Activated T-helper 2 cell treated with anti-CD3 and anti-CD28 coated beads, Interferon-gamma antibody, Interleukin-2, Interleukin-4, amounts not matched to agents 10 μg/mL and 5 μg/mL and 100 μg/mL, durations not matched to agents 14 hours and 24 hours and 36 hours (primary cell): ENCODE measurements around the gene ATRNL1. TPM values are rescaled to one million over a fixed set of nuclear protein-coding genes. Genes with fewer than 3 reads are reported as not detected.

Experiments
- DNase-seq: peaks from one replicate; pipeline ENCODE4 v3.0.0; 2021; ENCODE audit warnings: low spot score
- H3K27ac Mint-ChIP-seq: one replicate; pipeline ENCODE4 v1.8.0; 2021; ENCODE audit warnings: mixed read lengths
- H3K27me3 Mint-ChIP-seq: one replicate; pipeline ENCODE4 v1.8.0; 2021; ENCODE audit warnings: low read depth, mixed read lengths
- H3K36me3 Mint-ChIP-seq: one replicate; pipeline ENCODE4 v1.8.0; 2021; ENCODE audit warnings: low read depth, mixed read lengths
- H3K4me1 Mint-ChIP-seq: one replicate; pipeline ENCODE4 v1.8.0; 2021; ENCODE audit warnings: low read depth, mixed read lengths
- H3K4me3 Mint-ChIP-seq: one replicate; pipeline ENCODE4 v1.8.0; 2021; ENCODE audit warnings: low read depth, mild to moderate bottlenecking, moderate library complexity, mixed read lengths
- H3K9me3 Mint-ChIP-seq: one replicate; pipeline ENCODE4 v1.8.0; 2021; ENCODE audit warnings: mixed read lengths
- intact Hi-C: fragments of 100-400 bp; cut with micrococcal nuclease; formaldehyde crosslinking; loops from one replicate; pipeline ENCODE4 v1.15.1; 2023
- total RNA-seq: library from RNA; stranded (reverse); gene quantifications from 2 replicates; pipeline ENCODE4 v1.2.3, GENCODE V29; 2022

The ATRNL1 gene
- total RNA-seq, 1 donor from 2014 or later = 0.50 TPM

- DNase-seq = no peak
- no peak overlapping the region for H3K27ac Mint-ChIP-seq
- no peak overlapping the region for H3K4me3 Mint-ChIP-seq
- intact Hi-C loops = no loop called here
- H3K36me3 Mint-ChIP-seq = no peaks in the 10 kb centered on the region
- no peaks in the 10 kb centered on the region for H3K27me3 Mint-ChIP-seq
- no peaks in the 10 kb centered on the region for H3K4me1 Mint-ChIP-seq
- no peaks in the 10 kb centered on the region for H3K9me3 Mint-ChIP-seq
These were observed 844.0 kb downstream of the ATRNL1 start for GRCh38 chr10:115936926-115937767.

GRCh38 chr10:115937768-115938056, 844.5 kb downstream of the ATRNL1 start:
- intact Hi-C loops = no loop called here
- H3K9me3 Mint-ChIP-seq = no peaks in the 10 kb centered on the region
- no peak for DNase-seq
- H3K27me3 Mint-ChIP-seq = no peaks in the 10 kb centered on the region
- no peak overlapping the region for H3K27ac Mint-ChIP-seq
- H3K4me1 Mint-ChIP-seq = no peaks in the 10 kb centered on the region
- no peaks in the 10 kb centered on the region for H3K36me3 Mint-ChIP-seq
- no peak overlapping the region for H3K4me3 Mint-ChIP-seq

GRCh38 chr10:115939101-115939854, 846.1 kb downstream of the ATRNL1 start:
- H3K27me3 Mint-ChIP-seq = no peaks in the 10 kb centered on the region
- H3K4me1 Mint-ChIP-seq = no peaks in the 10 kb centered on the region
- H3K27ac Mint-ChIP-seq = no peak overlapping the region
- no peak for DNase-seq
- H3K4me3 Mint-ChIP-seq = no peak overlapping the region
- intact Hi-C loops = no loop called here
- no peaks in the 10 kb centered on the region for H3K9me3 Mint-ChIP-seq
- no peaks in the 10 kb centered on the region for H3K36me3 Mint-ChIP-seq

GRCh38 chr10:115941361-115941771, 848.2 kb downstream of the ATRNL1 start:
- no peak overlapping the region for H3K27ac Mint-ChIP-seq
- DNase-seq = no peak
- H3K9me3 Mint-ChIP-seq = no peaks in the 10 kb centered on the region
- no peak overlapping the region for H3K4me3 Mint-ChIP-seq
- intact Hi-C loops = no loop called here
- H3K36me3 Mint-ChIP-seq = no peaks in the 10 kb centered on the region
- H3K4me1 Mint-ChIP-seq = no peaks in the 10 kb centered on the region
- H3K27me3 Mint-ChIP-seq = no peaks in the 10 kb centered on the region

GRCh38 chr10:115942101-115942500, 848.9 kb downstream of the ATRNL1 start:
- Mint-ChIP-seq H3K4me3 (no peak overlapping the region), H3K36me3 (no peaks in the 10 kb centered on the region), H3K4me1 (no peaks in the 10 kb centered on the region), H3K27me3 (no peaks in the 10 kb centered on the region), H3K27ac (no peak overlapping the region), H3K9me3 (no peaks in the 10 kb centered on the region)
- intact Hi-C loops = no loop called here
- DNase-seq = no peak

GRCh38 chr10:115944538-115944937, 851.4 kb downstream of the ATRNL1 start:
- Mint-ChIP-seq H3K27me3 (no peaks in the 10 kb centered on the region), H3K4me3 (no peak overlapping the region), H3K9me3 (no peaks in the 10 kb centered on the region), H3K27ac (no peak overlapping the region), H3K4me1 (no peaks in the 10 kb centered on the region), H3K36me3 (no peaks in the 10 kb centered on the region)
- intact Hi-C loops = no loop called here
- DNase-seq = no peak

GRCh38 chr10:115945701-115946445, 852.7 kb downstream of the ATRNL1 start:
- Mint-ChIP-seq H3K36me3 (no peaks in the 10 kb centered on the region), H3K9me3 (no peaks in the 10 kb centered on the region), H3K4me3 (no peak overlapping the region), H3K27ac (no peak overlapping the region), H3K4me1 (no peaks in the 10 kb centered on the region), H3K27me3 (no peaks in the 10 kb centered on the region)
- DNase-seq = no peak
- intact Hi-C loops = no loop called here

GRCh38 chr10:115947104-115947503, 853.9 kb downstream of the ATRNL1 start:
- DNase-seq = no peak
- Mint-ChIP-seq H3K36me3 (no peaks in the 10 kb centered on the region), H3K9me3 (no peaks in the 10 kb centered on the region), H3K4me1 (no peaks in the 10 kb centered on the region), H3K4me3 (no peak overlapping the region), H3K27me3 (no peaks in the 10 kb centered on the region), H3K27ac (no peak overlapping the region)
- intact Hi-C loops = no loop called here

GRCh38 chr10:115948465-115948864, 855.3 kb downstream of the ATRNL1 start:
- H3K36me3 Mint-ChIP-seq = no peaks in the 10 kb centered on the region
- no peaks in the 10 kb centered on the region for H3K9me3 Mint-ChIP-seq
- H3K27ac Mint-ChIP-seq = no peak overlapping the region
- intact Hi-C loops = no loop called here
- no peaks in the 10 kb centered on the region for H3K4me1 Mint-ChIP-seq
- no peak overlapping the region for H3K4me3 Mint-ChIP-seq
- DNase-seq = no peak
- no peaks in the 10 kb centered on the region for H3K27me3 Mint-ChIP-seq

GRCh38 chr10:115949282-115949844, 856.2 kb downstream of the ATRNL1 start:
- Mint-ChIP-seq H3K27me3 (no peaks in the 10 kb centered on the region), H3K27ac (no peak overlapping the region), H3K4me3 (no peak overlapping the region), H3K9me3 (no peaks in the 10 kb centered on the region), H3K4me1 (no peaks in the 10 kb centered on the region), H3K36me3 (no peaks in the 10 kb centered on the region)
- intact Hi-C loops = no loop called here
- DNase-seq = no peak

- Mint-ChIP-seq H3K36me3 (no peaks in the 10 kb centered on the region), H3K9me3 (no peaks in the 10 kb centered on the region), H3K4me1 (no peaks in the 10 kb centered on the region), H3K4me3 (no peak overlapping the region), H3K27ac (no peak overlapping the region), H3K27me3 (no peaks in the 10 kb centered on the region)
- DNase-seq = no peak
- intact Hi-C loops = no loop called here
These were observed 857.2 kb downstream of the ATRNL1 start for GRCh38 chr10:115950320-115950719.

- H3K9me3 Mint-ChIP-seq = no peaks in the 10 kb centered on the region
- DNase-seq = no peak
- no peak overlapping the region for H3K4me3 Mint-ChIP-seq
- H3K4me1 Mint-ChIP-seq = no peaks in the 10 kb centered on the region
- H3K27ac Mint-ChIP-seq = no peak overlapping the region
- no peaks in the 10 kb centered on the region for H3K27me3 Mint-ChIP-seq
- no peaks in the 10 kb centered on the region for H3K36me3 Mint-ChIP-seq
- intact Hi-C loops = no loop called here
These were observed 858.1 kb downstream of the ATRNL1 start for GRCh38 chr10:115951242-115951641.

GRCh38 chr10:115953281-115953680, 860.1 kb downstream of the ATRNL1 start:
- Mint-ChIP-seq H3K4me3 (no peak overlapping the region), H3K4me1 (no peaks in the 10 kb centered on the region), H3K9me3 (no peaks in the 10 kb centered on the region), H3K27ac (no peak overlapping the region), H3K36me3 (no peaks in the 10 kb centered on the region), H3K27me3 (no peaks in the 10 kb centered on the region)
- DNase-seq = no peak
- intact Hi-C loops = no loop called here
